K562 (cell line): ENCODE results near the gene GFI1B.

Source experiments
- CBX3 ChIP-seq, 2 experiments: IDR thresholded peaks; 1 replicate in 1 of 2; 2 replicates in 1 of 2; pipeline ENCODE4 v1.6.1; 2012; ENCODE audit warnings: inconsistent platforms in 2 of 2, low read length in 2 of 2, borderline replicate concordance in 1 of 2, control low read depth in 1 of 2
- FOXK1 ChIP-seq: sonication (generic); formaldehyde crosslinking; IDR thresholded peaks from 2 replicates; pipeline ENCODE4 v1.8.0; 2022; ENCODE audit warnings: missing genetic modification reagents, mild to moderate bottlenecking, borderline replicate concordance
- PCBP2 ChIP-seq: fragments of 200-400 bp; formaldehyde crosslinking; IDR thresholded peaks from 2 replicates; pipeline ENCODE4 v1.6.1; 2018; ENCODE audit warnings: low read length, low read depth, mild to moderate bottlenecking, moderate library complexity; ENCODE audit not compliant: poor library complexity, severe bottlenecking
- THRA ChIP-seq: fragments of 450-650 bp; IDR thresholded peaks from 2 replicates; pipeline ENCODE4 v1.6.1; 2017; ENCODE audit warnings: mild to moderate bottlenecking, moderate library complexity
- ZSCAN32 ChIP-seq: fragments of 450-650 bp; formaldehyde crosslinking; IDR thresholded peaks from 2 replicates; pipeline ENCODE4 v1.4.0; 2020; ENCODE audit warnings: mild to moderate bottlenecking, moderate library complexity
- TF ChIP-seq, protein P1 (sequence below), 3 experiments: IDR thresholded peaks in 2 of 3; conservative IDR thresholded peaks in 1 of 3; 2 replicates each; pipeline ENCODE4 v1.5.1; 2011 to 2012; ENCODE audit warnings: low read length in 3 of 3, mild to moderate bottlenecking in 3 of 3, control low read depth in 2 of 3, improper control_type of control experiment in 1 of 3, inconsistent platforms in 1 of 3, low read depth in 1 of 3, mixed read lengths in 1 of 3, moderate library complexity in 1 of 3; ENCODE audit not compliant: insufficient read depth in 2 of 3
- TF ChIP-seq, protein P2 (sequence below): fragments of 450-650 bp; IDR thresholded peaks from 2 replicates; pipeline ENCODE4 v1.7.1; 2018; ENCODE audit warnings: mild to moderate bottlenecking, low read depth; ENCODE audit not compliant: partially characterized antibody

DNA sequence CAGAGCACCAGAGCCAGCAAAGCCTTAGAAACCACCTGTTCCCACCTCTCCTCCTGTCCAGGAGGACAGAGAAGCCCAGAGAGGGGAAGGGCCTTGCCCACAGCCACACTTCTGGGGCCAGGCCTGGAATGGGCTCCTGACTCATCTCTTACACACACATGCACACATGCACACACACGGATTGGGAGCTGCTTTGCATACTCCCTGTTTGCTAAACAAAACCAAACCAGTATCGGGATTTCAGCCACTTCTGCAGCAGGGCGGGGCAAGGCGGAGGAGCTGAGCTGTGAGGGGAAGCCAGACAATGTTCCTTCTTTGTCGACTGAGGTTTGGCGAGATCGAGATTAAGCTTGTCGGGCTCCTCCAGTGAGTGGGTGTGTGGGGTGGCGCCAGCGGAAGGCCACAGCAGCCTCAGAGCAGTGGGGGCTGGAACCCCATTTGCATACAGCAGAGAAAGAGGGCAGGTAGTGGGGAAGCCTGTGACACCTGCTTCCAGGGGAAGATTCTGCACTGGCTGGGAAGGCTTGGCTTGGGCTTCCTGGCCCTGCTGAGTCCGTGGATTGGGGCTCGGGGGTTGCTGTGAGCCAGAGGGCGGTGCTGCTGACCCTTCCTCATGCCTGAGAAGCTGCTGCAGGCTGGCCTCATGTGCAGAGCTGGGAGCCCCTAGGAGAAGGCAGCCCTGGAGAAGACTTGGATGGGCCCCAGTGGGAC lies 16.1 kb downstream of the GFI1B start:
- TF ChIP-seq PCBP2 (no peak), ZSCAN32 (CRISPR knock-in tag) (no peak), FOXK1 (CRISPR knock-in tag) (0 out of 2 replicates have a peak, but pooled peaks have one; percentile 40), THRA (no peak), CBX3 (IDR thresholded peaks at IDR 0.05; ENCODE audit: borderline replicate concordance in 1 of 2, low read length in 2 of 2) (peak in 1 of 2 experiments; percentile 33; a peak in 1 of 3 replicates)
- TF ChIP-seq, protein P1, sequence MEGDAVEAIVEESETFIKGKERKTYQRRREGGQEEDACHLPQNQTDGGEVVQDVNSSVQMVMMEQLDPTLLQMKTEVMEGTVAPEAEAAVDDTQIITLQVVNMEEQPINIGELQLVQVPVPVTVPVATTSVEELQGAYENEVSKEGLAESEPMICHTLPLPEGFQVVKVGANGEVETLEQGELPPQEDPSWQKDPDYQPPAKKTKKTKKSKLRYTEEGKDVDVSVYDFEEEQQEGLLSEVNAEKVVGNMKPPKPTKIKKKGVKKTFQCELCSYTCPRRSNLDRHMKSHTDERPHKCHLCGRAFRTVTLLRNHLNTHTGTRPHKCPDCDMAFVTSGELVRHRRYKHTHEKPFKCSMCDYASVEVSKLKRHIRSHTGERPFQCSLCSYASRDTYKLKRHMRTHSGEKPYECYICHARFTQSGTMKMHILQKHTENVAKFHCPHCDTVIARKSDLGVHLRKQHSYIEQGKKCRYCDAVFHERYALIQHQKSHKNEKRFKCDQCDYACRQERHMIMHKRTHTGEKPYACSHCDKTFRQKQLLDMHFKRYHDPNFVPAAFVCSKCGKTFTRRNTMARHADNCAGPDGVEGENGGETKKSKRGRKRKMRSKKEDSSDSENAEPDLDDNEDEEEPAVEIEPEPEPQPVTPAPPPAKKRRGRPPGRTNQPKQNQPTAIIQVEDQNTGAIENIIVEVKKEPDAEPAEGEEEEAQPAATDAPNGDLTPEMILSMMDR (IDR thresholded peaks at IDR 0.05 in 2 of 3, conservative IDR thresholded peaks at IDR 0.05 in 1 of 3; ENCODE audit: insufficient read depth in 2 of 3, low read depth in 1 of 3, low read length in 3 of 3) = no peak
- TF ChIP-seq, protein P2, sequence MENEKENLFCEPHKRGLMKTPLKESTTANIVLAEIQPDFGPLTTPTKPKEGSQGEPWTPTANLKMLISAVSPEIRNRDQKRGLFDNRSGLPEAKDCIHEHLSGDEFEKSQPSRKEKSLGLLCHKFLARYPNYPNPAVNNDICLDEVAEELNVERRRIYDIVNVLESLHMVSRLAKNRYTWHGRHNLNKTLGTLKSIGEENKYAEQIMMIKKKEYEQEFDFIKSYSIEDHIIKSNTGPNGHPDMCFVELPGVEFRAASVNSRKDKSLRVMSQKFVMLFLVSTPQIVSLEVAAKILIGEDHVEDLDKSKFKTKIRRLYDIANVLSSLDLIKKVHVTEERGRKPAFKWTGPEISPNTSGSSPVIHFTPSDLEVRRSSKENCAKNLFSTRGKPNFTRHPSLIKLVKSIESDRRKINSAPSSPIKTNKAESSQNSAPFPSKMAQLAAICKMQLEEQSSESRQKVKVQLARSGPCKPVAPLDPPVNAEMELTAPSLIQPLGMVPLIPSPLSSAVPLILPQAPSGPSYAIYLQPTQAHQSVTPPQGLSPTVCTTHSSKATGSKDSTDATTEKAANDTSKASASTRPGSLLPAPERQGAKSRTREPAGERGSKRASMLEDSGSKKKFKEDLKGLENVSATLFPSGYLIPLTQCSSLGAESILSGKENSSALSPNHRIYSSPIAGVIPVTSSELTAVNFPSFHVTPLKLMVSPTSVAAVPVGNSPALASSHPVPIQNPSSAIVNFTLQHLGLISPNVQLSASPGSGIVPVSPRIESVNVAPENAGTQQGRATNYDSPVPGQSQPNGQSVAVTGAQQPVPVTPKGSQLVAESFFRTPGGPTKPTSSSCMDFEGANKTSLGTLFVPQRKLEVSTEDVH = no peak
